Heart right ventricle (tissue), 16 donors: ENCODE results near the gene PRR5L. TPM values are rescaled to one million over a fixed set of nuclear protein-coding genes. Genes with fewer than 3 reads are reported as not detected.

Experiments
- ATAC-seq, 8 donors: fragments of 200-7000 bp; cut with Tn5 transposase; one replicate each; pipeline ENCODE4 v1.9.1; 2020; ENCODE audit warnings: mild to moderate bottlenecking in 8 of 8, moderate library complexity in 8 of 8, moderate number of reproducible peaks in 1 of 8
- DNase-seq, 2 donors: peaks; one replicate each; pipeline ENCODE4 v3.0.0-alpha.2; 2020
- H3K27ac ChIP-seq, 10 donors: fragments of 200-600 bp; sonication (generic) in 2 of 10; one replicate each; pipeline versions ENCODE4 v1.5.0 to v1.8.0; 2020 to 2022; ENCODE audit warnings: mild to moderate bottlenecking in 3 of 10
- H3K27me3 ChIP-seq, 7 donors: fragments of 200-600 bp; one replicate each; pipeline ENCODE4 v1.8.0; 2021 to 2022; ENCODE audit warnings: mild to moderate bottlenecking in 2 of 7
- H3K36me3 ChIP-seq, 9 donors: fragments of 200-600 bp; sonication (generic) in 1 of 9; one replicate each; pipeline versions ENCODE4 v1.5.0 to v1.8.0; 2020 to 2022; ENCODE audit warnings: mild to moderate bottlenecking in 2 of 9
- H3K4me1 ChIP-seq, 9 donors: fragments of 200-600 bp; sonication (generic) in 1 of 9; one replicate each; pipeline versions ENCODE4 v1.5.0 to v1.8.0; 2020 to 2022; ENCODE audit warnings: mild to moderate bottlenecking in 4 of 9
- H3K4me3 ChIP-seq, 10 donors: fragments of 200-600 bp; sonication (generic) in 2 of 10; one replicate each; pipeline versions ENCODE4 v1.5.0 to v1.8.0; 2020 to 2022; ENCODE audit warnings: mild to moderate bottlenecking in 7 of 10, moderate library complexity in 2 of 10
- H3K9me3 ChIP-seq, 11 donors: fragments of 200-600 bp in 10 of 11; sonication (generic) in 2 of 11; one replicate each; pipeline versions ENCODE4 v1.5.0 to v1.8.0; 2013 to 2022; ENCODE audit warnings: mild to moderate bottlenecking in 2 of 11, control low read depth in 1 of 11, moderate library complexity in 1 of 11
- WGBS, 2 donors: extraction: QIAGEN DNeasy Blood & Tissue Kit; methylation state at CpG; one replicate each; pipeline ENCODE4 v1.1.7; 2013; ENCODE audit warnings: inconsistent platforms in 1 of 2; 5-methylcytosine and 5-hydroxymethylcytosine counted together
- intact Hi-C, 10 donors: fragments of 100-400 bp; cut with DNase I; formaldehyde crosslinking; loops; one replicate each; pipeline versions ENCODE4 v1.11.1 to v1.14.2; 2022
- polyA plus RNA-seq, 2 donors: library from polyadenylated mRNA; stranded (reverse); fragments of 200-250 nt; gene quantifications; one replicate each; pipeline ENCODE4 v1.2.3, GENCODE V29; 2013
- total RNA-seq, 10 donors: library from RNA; stranded (reverse); fragmentation: NEBNext Ultra II Directional in 3 of 10; extraction: Animal tissue kit (Norgen Biotek cat#: 25700) in 3 of 10; gene quantifications; one replicate each; pipeline versions ENCODE4 v1.2.1 to v1.2.4, GENCODE V29; 2021 to 2023
- TF ChIP-seq, protein P1 (sequence below), 9 donors: fragments of 200-600 bp; sonication (generic) in 2 of 9; IDR thresholded peaks; one replicate each; pipeline versions ENCODE4 v1.5.0 to v1.8.0; 2021 to 2022; ENCODE audit warnings: antibody characterized with exemption in 9 of 9, mild to moderate bottlenecking in 5 of 9, moderate library complexity in 1 of 9
- donor health status: Arrhythmogenic right ventricular cardiomyopathy.
- donor health status: ischemic (EF 13 %, LVEDD 7.1; RV severe dilation, severe dysfunction).
- donor health status: healthy with polysubstance abuse.
- donor health status: DM: no; HTN: yes; CAD: no.
- donor health status: DM: no; HTN: no; CAD: no.
- donor health status: ischemic (EF 25% LVEDD 6.9; RV normal size, moderate dysfunction).
- donor health status: ischemic (EF 25% LVEDD 5.7; RV mildly dilated, moderate dysfunction).
- donor health status: healthy.
- donor health status: DM: yes; HTN: yes; CAD: no.
- donor health status: Ischemic cardiomyopathy.
- donor health status: ischemic (EF 35%, LVEDD 5.7; RV mildly dilated, moderate dysfunction).
- donor health status: nonischemic (EF 11% LVEDD 7.7; RV severe dilation, severe dysfunction).
- donor health status: DM: yes; HTN: yes; CAD: no.
- donor health status: PGD.
- donor health status: ischemic (EF 29% LVEDD 5.4; RV normal size, mild dysfunction).
- donor health status: nonischemic (EF 23%, LVEDD 6.1; RV moderate dilation, normal function).

The PRR5L gene
- total and polyA plus RNA-seq, 12 donors, result 0.80 to 10.7 (median 2.4) TPM

DNA sequence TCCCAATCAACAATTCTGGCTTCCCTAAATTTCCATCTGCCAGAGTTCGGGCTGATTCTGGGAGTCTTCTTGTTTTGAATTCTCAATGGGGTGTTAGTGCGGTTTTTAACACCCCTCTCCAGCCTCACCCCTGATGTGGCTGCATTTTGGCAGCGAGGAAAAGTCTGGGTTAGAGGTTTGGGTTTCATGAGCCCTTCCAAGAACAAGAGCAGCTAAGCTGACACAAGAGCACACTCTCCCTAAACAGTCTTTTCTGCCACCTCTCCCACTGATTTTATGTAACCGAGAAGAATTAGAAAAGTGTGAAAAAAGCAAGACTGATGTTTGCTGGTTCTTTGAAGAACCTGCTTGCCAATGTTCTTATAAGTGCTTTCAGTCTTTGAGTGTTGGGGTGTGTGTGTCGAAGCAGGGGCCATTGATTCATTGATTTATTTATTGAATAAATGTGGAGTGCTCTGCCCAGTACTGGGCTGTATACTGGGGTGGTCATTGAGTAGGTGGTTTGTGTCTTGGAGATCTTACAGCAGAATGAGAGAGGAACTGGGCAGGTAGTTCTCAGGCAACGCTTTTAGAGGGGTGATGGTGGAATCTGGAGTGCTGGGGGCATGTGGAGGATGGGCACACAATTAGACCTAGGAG is 112.5 kb downstream of the PRR5L start:
- Histone ChIP-seq H3K9me3 (no peaks in the 10 kb centered on the region), H3K27ac (peak overlapping the region in 7 of 10 donors; percentile 14 to 89 (median 57)), H3K4me1 (peaks cover 6 to 73% (median 33%) of the 10 kb centered on the region in 9 donors), H3K36me3 (peaks cover 0 to 65% (median 0%) of the 10 kb centered on the region in 9 donors), H3K4me3 (no peak overlapping the region), H3K27me3 (no peaks in the 10 kb centered on the region)
- DNase-seq, result no peak
- WGBS, 2 donors, result 63 to 67% methylated on average over 6 of the region's 6 CpGs
- peak in 3 of 8 donors; percentile 38 to 58 (median 58) for ATAC-seq
- TF ChIP-seq, protein P1, sequence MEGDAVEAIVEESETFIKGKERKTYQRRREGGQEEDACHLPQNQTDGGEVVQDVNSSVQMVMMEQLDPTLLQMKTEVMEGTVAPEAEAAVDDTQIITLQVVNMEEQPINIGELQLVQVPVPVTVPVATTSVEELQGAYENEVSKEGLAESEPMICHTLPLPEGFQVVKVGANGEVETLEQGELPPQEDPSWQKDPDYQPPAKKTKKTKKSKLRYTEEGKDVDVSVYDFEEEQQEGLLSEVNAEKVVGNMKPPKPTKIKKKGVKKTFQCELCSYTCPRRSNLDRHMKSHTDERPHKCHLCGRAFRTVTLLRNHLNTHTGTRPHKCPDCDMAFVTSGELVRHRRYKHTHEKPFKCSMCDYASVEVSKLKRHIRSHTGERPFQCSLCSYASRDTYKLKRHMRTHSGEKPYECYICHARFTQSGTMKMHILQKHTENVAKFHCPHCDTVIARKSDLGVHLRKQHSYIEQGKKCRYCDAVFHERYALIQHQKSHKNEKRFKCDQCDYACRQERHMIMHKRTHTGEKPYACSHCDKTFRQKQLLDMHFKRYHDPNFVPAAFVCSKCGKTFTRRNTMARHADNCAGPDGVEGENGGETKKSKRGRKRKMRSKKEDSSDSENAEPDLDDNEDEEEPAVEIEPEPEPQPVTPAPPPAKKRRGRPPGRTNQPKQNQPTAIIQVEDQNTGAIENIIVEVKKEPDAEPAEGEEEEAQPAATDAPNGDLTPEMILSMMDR (IDR thresholded peaks at IDR 0.05), result no peak
- intact Hi-C loops, result no loop called here

DNA sequence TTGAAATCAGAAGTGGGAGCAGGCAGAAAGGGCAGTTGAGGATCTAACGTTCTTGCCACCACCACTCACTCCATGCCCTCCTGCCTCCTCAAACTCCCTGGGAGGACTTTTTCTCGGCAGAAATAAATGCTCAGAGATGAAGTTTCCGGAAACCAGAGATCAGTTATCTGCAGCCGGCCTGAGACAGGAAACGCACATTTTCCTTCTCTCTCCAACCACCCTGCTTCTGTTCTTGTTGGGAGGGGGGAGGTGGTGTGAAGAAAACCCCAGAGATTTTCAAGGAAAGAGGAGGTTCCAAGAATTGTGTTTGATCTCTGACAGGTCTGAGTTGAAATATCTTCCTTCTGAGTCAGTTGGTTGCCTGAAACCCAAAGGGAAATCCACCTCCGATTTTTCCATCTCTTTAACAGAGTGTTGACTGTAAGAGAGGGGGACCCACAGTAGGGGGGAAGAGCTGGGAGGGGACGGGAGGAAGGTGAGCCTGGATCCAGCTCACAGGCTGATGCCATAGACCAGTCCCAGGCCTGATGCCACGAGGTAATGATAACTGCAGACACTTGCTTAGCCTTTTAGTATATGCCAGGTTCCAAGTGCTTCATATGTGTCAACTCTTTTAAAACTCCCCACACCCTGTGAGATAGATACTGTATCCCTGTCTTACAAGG is 113.2 kb downstream of the PRR5L start:
- peaks cover 0 to 59% (median 0%) of the 10 kb centered on the region in 9 donors for H3K36me3 ChIP-seq
- ATAC-seq, result peak in 5 of 8 donors; percentile 9 to 65 (median 47)

DNA sequence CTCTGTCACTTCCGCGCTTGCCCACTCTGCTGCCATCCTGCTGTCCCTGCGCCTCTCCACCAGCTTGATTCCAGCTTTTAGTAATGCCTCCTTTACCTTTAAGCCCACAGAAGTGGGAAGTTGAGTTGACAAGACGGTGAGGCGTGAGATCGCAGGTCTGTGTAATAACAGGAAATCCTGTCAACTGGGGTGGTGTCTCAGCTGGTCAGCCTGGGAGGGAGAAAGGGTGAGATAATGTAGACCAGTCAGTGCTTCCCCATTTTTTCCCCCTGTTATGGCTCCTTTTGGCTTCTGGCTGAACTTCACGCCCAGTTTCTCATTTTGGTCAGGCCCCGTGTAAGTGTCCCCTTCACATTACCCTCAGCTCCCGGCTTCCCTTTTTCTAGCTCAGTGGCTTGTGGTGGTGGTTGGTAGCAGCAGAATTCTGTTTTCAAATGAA is 115.1 kb downstream of the PRR5L start:
- TF ChIP-seq, protein P1 (IDR thresholded peaks at IDR 0.05), result no peak
- intact Hi-C loops, result no loop called here
- peaks cover 6 to 74% (median 33%) of the 10 kb centered on the region in 9 donors for H3K4me1 ChIP-seq
- peaks cover 0 to 39% (median 0%) of the 10 kb centered on the region in 9 donors for H3K36me3 ChIP-seq
- peak overlapping the region in 1 of 10 donors; percentile 8 for H3K4me3 ChIP-seq
- H3K27ac ChIP-seq, result peak overlapping the region in 7 of 10 donors; percentile 0 to 89 (median 31)
- 69 to 74% methylated on average over 9 of the region's 9 CpGs for WGBS, 2 donors
- DNase-seq (peak in 1 of 2 donors; percentile 34), ATAC-seq (peak; percentile 61 to 80 (median 70))
- H3K27me3 ChIP-seq, result no peaks in the 10 kb centered on the region
- H3K9me3 ChIP-seq, result peaks cover 0 to 3% (median 0%) of the 10 kb centered on the region in 11 donors

More for the DNA sequence above, 113.2 kb downstream of the PRR5L start:
- H3K27ac ChIP-seq, result peak overlapping the region in 7 of 10 donors; percentile 14 to 89 (median 58)
- H3K9me3 ChIP-seq, result no peaks in the 10 kb centered on the region
- no peaks in the 10 kb centered on the region for H3K27me3 ChIP-seq
- H3K4me3 ChIP-seq, result no peak overlapping the region
- WGBS, 2 donors, result 32 to 41% methylated on average over 8 of the region's 8 CpGs
- TF ChIP-seq, protein P1 (IDR thresholded peaks at IDR 0.05), result no peak
- peak in 1 of 2 donors; percentile 23 for DNase-seq
- intact Hi-C loops, result no loop called here
- peaks cover 6 to 73% (median 33%) of the 10 kb centered on the region in 9 donors for H3K4me1 ChIP-seq

DNA sequence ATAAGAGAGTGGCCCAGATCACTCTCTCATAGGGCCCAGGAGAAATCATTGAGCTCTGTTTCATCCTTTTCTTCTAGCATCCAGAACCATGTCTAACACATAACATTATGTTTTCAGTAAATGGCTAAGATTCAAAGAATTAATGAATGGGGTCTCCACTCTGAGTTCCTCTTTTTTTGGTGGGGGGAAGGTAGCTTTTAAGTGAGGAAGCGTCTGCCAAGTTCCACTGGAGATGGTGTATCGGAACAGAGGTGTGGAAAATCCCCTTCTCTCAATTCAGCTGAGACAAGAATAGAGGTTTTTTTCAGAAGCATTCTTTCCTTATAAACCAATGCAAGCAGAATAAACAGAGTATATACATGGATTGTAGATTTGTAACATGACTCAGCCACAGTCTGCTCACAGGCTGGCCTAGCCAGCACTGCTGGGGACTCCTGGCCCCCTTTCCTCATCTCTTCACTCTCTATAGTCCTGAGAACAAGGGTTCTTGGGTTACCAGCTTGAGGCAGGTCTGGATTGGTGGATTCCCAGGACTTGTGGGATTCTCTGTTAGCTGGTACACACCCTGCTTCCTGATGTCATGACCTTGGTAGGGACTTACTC is 116.8 kb downstream of the PRR5L start:
- ATAC-seq (no peak), DNase-seq (no peak)
- H3K36me3 ChIP-seq, result peaks cover 0 to 45% (median 0%) of the 10 kb centered on the region in 9 donors
- peaks cover 6 to 72% (median 31%) of the 10 kb centered on the region in 9 donors for H3K4me1 ChIP-seq
- WGBS, 2 donors, result 91 to 94% methylated on average over 2 of the region's 2 CpGs
- intact Hi-C loops, result no loop called here
- H3K27ac ChIP-seq, result peak overlapping the region in 2 of 10 donors; percentile 57 to 89
- TF ChIP-seq, protein P1 (IDR thresholded peaks at IDR 0.05), result no peak
- H3K27me3 ChIP-seq, result no peaks in the 10 kb centered on the region
- H3K9me3 ChIP-seq, result peaks cover 0 to 3% (median 0%) of the 10 kb centered on the region in 11 donors
- no peak overlapping the region for H3K4me3 ChIP-seq
